GM18517 (cell line): ENCODE data around the gene OVCH2.
"Not testable (repeated sequence)": the region's sequence is repeated elsewhere in the genome, so short reads cannot be mapped to it uniquely, and the experiment has no call there.

ENCODE experiments used
- ATAC-seq: cut with Tn5 transposase; IDR thresholded peaks from one replicate; pipeline ENCODE4 v1.9.1; 2021; ENCODE audit warnings: mild to moderate bottlenecking, moderate library complexity; ENCODE audit not compliant: unreplicated experiment

OVCH2 gene, protein sequence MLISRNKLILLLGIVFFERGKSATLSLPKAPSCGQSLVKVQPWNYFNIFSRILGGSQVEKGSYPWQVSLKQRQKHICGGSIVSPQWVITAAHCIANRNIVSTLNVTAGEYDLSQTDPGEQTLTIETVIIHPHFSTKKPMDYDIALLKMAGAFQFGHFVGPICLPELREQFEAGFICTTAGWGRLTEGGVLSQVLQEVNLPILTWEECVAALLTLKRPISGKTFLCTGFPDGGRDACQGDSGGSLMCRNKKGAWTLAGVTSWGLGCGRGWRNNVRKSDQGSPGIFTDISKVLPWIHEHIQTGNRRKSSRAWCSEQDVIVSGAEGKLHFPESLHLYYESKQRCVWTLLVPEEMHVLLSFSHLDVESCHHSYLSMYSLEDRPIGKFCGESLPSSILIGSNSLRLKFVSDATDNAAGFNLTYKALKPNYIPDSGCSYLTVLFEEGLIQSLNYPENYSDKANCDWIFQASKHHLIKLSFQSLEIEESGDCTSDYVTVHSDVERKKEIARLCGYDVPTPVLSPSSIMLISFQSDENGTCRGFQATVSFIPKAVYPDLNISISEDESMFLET

DNA sequence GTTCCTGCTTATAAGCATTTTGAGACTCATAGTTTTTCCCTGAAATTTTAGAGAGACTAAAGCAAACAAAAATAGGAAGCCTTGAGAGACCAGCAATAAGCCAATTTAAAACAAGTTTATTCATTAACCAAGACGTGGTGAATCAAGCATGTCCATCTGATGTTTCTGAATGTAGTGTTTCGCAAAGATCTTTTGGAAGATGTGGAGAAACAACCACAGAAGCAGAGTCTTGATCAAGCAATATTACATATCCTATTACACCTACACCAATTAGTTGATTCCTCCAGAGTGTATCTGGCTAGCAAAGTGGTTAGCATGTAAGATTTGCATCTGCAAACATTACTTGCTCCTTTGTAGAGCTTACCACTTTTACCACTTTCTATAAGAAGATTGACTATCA lies at the start of gene OVCH2:
TSS of gene OVCH2 (minus strand) at position 101 of the 400 bp plus-strand sequence. CDS start at position 18, 83 bp downstream.
- ATAC-seq = no peak

DNA sequence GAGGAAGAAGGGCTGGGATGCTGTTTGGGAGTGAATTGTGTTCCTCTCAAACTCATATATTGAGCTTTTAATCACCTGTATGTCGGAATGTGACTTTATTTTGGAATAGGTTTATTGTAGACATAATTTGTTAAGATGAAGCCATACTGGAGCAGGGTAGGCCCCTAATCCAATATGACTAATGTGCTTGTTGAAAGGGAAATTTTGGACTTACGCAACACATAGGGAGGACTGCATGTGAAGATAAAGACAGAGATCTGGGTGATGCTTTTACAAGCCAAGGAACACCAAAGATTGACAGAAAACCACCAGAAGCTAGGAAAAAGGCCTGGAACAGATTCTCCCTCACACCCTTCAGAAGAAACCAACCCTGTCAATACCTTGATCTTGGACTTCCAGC lies 43.2 kb upstream of the OVCH2 start:
- ATAC-seq = no peak

DNA sequence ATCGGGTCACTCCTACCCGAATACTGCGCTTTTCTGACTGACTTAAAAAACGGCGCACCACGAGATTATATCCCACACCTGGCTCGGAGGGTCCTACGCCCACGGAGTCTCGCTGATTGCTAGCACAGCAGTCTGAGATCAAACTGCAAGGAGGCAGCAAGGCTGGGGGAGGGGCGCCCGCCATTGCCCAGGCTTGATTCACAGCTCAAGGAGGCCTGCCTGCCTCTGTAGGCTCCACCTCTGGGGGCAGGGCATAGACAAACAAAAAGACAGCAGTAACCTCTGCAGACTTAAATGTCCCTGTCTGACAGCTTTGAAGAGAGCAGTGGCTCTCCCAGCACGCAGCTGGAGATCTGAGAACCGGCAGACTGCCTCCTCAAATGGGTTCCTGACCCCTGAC lies 28.5 kb upstream of the OVCH2 start:
- ATAC-seq = not testable (repeated sequence)

DNA sequence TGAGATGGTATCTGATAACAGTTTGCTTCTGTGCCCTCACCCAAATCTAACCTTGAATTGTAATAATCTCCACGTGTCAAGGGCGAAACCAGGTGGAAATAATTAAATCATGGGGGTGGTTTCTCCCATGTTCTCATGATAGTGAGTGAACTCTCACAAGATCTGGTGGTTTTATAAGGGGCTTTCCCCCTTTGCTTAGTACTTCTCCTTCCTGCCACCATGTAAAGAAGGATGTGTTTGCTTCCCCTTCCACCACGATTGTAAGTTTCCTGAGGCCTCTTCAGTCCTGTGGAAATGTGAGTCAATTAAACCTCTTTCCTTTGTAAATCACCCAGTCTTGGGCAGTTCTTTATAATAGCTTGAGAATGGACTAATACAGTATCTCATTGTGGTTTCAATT lies 8.5 kb upstream of the OVCH2 start:
- no peak for ATAC-seq

DNA sequence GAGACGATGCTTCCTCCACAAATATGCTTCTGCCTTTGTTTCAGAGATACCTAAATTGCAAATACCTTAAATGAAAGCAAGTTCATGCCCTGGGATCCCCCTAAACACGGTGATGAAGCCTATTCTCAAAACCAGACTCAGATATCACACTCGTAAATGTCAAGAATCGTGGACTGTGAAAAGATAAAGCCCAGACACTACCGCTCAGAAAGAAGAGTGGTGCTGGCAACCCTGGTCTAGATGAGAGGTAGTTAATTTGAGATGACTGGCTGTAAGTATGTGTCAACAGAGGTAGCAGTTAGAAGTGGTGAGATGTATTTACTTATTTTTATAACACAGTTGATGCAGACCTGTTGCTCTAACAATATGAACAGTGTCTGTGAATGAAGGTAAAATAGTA lies 2.5 kb downstream of the OVCH2 start:
- no peak for ATAC-seq

DNA sequence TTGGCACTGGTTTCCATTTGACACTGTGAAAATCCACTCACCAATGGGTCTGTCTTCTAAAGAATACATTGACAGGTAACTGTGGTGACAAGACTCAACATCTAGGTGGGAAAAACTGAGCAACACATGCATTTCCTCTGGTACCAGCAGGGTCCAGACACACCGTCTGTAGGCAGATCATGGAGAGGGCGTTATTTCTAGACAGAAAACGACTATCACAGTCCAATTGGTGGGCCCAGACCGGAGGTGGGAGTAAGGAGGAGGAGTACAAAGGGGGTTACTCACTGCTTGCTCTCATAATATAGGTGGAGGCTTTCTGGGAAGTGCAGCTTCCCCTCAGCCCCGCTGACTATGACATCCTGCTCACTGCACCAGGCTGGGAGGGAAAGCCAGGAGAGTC lies 9.9 kb downstream of the OVCH2 start:
- no peak for ATAC-seq

DNA sequence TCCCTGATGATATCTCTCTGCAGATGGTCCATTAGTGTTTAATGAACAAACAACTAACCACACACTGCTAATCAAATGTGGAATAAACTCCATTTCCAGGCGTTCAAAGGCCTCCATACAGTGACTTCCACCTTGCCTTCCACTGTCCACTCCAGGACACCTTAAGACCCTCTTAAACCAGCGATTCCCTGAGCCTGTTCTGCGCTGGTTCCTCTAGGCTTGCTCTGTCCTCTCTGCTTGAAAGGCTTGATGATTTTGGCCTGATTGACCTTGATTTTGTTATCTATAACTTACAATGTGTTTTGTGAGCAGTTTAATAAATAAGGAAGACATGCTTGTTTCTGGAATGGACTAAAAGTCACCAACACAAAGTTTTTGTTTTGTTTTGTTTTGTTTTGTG lies 12.0 kb downstream of the OVCH2 start:
- ATAC-seq = no peak

DNA sequence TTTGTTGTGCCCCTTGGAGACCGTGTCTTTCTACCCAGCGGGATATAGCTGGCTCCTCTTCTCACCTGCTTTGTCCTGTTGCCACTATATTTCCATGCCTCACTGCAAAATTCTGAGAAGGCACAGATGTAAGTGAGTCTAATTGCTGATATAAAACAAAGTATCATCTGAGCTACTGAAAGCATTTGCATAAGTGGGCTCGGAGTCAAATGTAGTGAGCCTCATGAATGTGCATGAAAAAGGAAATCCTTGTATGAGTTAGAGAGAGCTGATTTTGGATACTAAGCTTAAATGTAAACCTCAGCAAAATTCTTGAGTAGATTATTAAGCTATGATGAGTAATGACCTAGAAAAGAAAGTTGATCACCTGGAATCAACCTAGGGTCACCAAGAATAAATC lies 13.9 kb downstream of the OVCH2 start:
- ATAC-seq = no peak

DNA sequence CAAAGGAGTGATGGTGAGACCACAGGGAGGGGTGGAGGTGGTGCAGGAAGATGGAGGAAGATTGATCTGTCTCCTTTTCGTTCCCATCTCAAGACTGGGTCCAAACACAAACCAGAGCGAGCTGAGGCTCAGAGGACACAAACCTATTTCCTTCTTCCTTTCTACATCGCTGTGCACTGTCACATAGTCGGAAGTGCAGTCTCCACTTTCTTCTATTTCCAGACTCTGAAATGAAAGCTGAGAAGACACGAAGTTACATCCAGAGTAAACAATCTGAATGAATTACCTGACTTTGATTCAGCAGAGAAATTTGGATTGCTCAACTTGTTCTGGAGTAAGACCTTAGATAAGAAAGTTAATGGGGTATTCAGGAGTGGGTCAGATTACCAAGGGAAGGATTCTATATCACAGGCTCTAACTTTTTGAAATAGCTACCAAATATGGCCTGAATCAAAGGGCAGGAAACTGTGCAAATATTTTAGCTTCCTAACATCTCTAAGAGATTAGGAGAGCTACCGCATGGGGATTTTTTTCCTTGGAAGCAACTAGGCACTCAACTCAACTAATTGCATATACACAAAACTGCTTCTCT lies 14.4 kb downstream of the OVCH2 start:
- ATAC-seq = no peak

DNA sequence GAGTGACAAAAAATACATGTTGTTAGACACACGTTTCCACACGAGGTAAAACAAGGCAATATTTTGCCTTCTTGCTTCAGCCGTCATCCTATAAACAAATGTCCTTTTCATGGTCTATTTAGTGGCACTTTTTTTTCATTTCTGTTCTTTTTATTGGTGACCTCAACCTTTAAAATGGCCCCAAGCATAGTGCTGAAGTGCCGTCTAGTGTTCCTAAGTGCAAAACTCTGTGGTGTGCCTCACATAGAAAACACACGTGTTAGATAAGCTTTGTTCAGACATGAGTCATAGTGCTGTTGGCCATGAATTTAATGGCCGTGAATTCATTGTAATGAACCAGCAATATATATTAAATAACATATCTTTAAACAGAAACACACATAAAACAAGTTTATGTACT lies 15.6 kb downstream of the OVCH2 start:
- no peak for ATAC-seq

DNA sequence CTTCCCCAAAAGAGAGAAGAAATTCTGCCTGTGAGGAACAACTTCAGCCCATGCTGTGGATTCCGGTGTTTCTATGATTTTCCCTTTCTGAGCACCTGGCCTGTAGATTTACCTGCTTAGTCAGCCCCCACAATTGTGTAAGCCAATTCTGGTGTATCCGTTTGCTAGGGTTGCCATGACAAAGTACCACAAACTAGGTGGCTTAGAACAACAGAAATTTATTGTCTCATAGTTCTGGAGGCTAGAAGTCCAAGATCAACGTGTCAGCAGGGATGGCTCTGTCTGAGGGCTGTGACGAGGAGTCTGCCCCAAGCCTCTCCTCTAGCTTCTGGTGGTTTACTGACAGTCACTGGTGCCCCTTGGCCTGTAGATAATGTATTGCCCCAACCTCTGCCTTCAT lies 17.0 kb downstream of the OVCH2 start:
- no peak for ATAC-seq

DNA sequence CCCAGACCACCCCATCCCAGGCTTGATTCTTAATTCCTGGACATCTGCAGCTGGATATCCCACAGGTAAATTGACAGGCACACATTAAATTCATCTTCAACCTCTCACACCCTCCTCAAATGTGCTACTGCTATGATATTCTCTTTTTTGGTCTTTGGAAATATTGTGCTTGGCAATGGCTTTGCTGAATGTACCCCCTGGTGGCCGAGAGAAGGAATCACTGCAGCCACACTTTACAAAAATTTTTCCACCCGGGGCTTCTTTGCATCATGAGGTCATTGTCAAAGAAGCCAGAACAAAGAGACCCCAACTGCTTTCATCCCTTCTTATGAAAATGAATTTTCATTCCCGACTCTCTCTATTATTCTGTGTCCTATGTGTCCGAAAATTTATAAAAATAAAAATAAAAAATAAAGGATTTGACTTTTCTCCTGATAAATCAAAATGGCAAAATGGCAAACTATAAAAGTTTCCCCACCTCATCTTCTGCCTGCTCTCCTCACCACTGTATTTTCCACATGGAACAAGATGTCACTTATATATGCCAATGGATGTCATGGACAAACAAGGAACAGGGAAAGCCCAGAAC lies 17.9 kb downstream of the OVCH2 start:
- ATAC-seq = no peak

DNA sequence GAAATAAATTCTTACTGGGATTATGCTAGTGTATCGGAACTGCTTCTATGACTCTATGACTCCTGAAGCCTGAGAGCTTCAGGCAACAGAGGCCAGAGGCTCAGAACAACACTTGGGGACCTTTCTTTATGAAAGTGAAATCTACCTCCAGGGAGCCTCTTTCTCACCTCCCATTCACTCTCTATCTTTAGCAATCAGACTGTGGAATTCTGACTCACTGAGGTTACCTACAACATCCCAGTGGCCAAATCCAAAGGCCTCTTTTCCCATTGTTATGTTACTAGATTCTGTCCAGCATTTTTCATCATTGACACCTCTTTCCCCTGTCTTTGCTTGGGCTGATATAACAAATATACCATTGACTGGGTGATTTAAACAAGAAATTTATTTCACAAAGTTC lies 18.9 kb downstream of the OVCH2 start:
- ATAC-seq = no peak

DNA sequence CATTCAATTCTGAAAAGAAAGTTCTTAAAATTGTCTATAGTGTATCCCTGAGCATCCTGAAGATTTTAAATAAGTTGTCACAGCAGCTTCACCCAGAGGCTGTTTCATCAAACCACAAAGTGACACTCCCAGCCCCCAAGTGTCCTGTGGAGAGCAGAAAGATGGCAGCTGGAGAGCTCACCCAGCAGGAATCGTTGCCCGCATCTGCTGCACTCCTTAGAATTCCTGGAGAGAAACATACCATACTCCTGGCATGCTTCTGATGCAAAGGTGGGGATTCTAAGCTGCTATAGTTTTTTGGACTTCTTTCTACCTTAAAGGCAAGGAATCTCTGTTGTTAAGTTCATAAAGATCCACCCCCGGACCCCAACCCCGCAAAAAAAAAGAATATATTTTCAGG lies 19.5 kb downstream of the OVCH2 start:
- no peak for ATAC-seq

DNA sequence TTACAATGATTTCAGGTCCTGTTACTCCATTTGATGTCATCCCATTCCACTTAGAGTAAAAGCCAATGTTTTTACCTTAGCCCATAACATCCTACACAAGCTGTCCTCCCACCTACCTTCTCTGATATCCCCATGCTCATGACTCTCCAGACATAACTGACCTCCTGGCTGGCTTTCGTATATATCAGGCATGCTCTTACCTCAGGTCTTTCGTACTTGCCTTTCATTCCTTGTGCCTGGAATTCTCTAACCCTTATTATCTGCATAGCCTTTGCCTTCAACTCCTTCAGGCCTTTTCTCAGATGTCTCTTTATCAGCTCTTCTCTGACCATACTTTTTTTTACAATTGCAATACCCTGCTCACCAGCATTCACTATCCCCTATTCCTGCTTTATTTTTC lies 22.7 kb downstream of the OVCH2 start:
- ATAC-seq = no peak

DNA sequence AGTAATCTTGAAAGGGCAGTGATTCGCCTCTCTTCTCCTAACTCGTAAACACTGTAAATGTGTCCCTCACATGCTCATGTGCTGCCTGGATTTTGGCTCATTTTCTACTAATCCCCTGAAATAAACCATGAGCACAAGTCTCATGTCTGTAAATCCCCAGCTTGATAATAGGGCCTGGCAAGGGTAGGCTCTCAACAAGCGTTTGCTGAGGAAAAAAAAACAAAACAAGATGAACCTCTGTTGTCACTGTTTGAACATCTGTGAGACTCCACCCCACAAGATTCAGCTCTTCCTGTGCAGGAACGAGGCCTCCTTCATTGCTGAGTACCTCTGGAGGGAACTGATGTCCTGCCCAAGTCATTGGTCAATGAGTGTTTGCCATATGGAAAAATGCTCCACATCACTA lies 28.5 kb downstream of the OVCH2 start:
- ATAC-seq = no peak

DNA sequence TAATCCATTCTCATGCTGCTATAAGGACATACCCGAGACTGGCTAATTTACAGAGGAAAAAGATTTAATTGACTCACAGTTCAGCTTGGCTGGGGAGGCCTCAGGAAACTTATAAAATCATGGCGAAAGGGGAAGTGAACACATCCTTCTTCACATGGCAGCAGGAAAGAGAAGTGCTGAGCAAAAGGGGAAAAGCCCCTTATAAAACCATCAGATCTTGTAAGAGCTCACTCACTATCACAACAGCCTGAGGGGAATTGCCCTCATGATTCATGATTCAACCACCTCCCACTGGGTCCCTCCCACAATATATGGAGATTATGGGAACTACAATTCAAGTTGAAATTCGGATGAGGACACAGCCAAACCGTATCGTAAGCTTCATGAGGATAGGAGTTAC lies 29.2 kb downstream of the OVCH2 start:
- no peak for ATAC-seq

DNA sequence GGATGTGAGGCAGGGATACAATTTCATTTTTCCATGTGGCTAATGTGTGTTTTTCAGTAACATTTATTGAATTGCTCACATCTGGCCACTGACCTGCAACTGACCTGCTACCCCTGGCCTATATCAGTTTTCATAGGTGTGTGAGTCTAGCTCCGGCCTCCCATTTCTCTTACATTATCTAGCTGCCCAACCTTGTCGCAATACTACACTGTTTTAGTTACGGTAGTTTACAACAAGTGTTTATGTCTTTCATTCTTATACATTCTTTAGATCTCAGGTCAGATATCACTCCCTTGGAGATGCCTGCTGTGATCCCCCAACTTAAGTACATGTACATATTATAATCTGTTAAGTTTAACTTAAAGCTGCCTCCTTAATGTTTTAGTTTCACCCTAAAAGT lies 30.6 kb downstream of the OVCH2 start:
- ATAC-seq = no peak

DNA sequence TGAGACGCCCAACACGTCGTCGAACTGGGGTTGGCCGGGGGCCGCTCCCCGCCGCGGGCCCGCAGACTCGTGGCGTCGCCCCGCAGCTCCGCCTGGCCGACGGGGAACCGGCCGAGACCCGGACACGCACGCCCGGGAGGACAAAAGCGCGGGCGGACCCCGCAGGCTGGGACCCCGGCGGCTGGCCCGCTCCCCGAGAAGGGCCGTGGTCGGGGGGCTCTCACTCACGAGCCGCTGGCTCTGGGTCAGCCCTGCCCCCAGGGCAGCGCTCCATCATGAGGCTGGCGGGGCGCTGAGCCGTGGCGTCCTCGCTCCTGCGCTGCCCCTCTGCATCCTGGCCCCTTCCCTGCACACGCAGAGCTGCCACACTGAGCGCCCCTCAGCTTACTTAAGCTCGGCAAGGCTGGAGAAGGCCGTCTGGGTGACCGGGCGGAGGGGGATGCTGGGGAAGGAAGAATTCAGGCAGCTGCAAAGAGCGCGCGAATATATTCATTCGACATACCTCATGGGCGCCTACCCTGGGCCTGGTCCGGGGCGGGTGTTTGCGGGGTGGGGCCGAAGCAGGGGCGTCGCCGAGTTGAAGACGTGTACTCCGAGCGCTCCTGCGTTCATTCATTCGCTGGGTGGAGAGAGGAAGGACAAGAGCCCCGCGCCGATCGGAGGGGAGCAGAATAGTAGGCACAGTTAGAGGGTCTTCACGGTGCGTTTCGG lies 32.4 kb downstream of the OVCH2 start:
- no peak for ATAC-seq

DNA sequence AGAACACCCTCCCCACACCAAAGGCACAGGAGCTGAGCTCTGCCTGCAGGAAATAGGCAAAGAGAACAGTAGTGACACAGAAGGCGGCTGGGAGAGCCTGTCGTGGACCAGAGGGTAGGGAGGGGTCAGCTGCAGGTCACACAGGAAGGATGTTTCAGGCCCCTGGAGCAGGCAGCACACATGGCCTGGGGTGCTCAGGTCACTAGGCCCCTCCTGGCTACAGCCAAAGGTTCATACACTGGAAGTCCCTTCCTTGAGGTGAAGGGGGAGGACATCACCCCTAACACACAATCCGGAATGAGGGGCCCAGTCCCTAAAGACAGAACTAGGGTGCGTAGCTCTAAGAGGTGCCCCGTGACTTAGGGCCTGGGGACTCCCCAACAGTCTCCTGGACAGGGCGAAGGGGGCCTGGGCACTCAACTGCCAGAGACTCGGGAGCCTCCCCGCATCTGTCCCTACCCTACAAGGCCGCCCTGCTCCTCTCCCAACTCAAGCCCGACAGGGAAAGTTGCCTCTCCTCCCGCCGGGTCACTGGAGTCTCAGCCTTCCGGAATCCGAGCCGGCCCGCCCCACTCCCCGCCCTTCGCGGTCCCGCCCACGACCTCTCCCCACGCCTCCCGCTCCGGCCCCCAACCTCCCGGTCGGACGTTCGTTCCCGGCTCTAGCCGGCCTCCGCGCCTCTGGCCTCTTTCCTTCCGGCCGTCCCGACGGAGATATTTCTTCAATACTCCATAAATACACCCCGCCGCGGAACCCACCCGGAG lies 33.1 kb downstream of the OVCH2 start, which contains the start of gene CYB5R2:
TSS of gene CYB5R2 (minus strand) at position 541 of the 764 bp plus-strand sequence. CDS start 675 bp downstream, outside the sequence.
- ATAC-seq = no peak
